Neural crest cell (in vitro differentiated cells): Measurements from ENCODE around the gene SPECC1. TPM values are rescaled to one million over a fixed set of nuclear protein-coding genes. Genes with fewer than 3 reads are reported as not detected.

ENCODE experiments used
- DNase-seq: peaks from one replicate; pipeline ENCODE4 v3.0.0; 2021; ENCODE audit warnings: low read depth, mixed read lengths, low spot score
- H3K27ac Mint-ChIP-seq: one replicate; pipeline ENCODE4 v1.8.0; 2021; ENCODE audit warnings: mild to moderate bottlenecking, mixed read lengths; ENCODE audit not compliant: unreplicated experiment
- H3K27me3 Mint-ChIP-seq: 2 replicates; pipeline ENCODE4 v1.8.0; 2021; ENCODE audit warnings: low read depth, mild to moderate bottlenecking, mixed read lengths
- H3K36me3 Mint-ChIP-seq: 2 replicates; pipeline ENCODE4 v1.8.0; 2021; ENCODE audit warnings: low read depth, mild to moderate bottlenecking, mixed read lengths
- H3K4me1 Mint-ChIP-seq: 2 replicates; pipeline ENCODE4 v1.8.0; 2021; ENCODE audit warnings: mixed read lengths
- H3K4me3 Mint-ChIP-seq: one replicate; pipeline ENCODE4 v1.8.0; 2021; ENCODE audit warnings: mild to moderate bottlenecking, mixed read lengths
- H3K9me3 Mint-ChIP-seq: 2 replicates; pipeline ENCODE4 v1.8.0; 2021; ENCODE audit warnings: mixed read lengths
- CTCF ChIP-seq: fragments of 200-600 bp; sonication (generic); conservative IDR thresholded peaks from 2 replicates; pipeline ENCODE4 v1.5.0; 2021; ENCODE audit warnings: antibody characterized with exemption, mild to moderate bottlenecking
- total RNA-seq: library from RNA; stranded (reverse); gene quantifications from 2 replicates; pipeline ENCODE4 v1.2.1, GENCODE V29; 2021

The SPECC1 gene
- total RNA-seq, 1 donor from 2014 or later: 71.0 TPM

GRCh38 chr17:20053361-20053964 lies 44.3 kb downstream of the SPECC1 start:
- H3K36me3 Mint-ChIP-seq: no peaks in the 10 kb centered on the region
- DNase-seq: no peak
- H3K27ac Mint-ChIP-seq: no peak overlapping the region
- no peak for TF ChIP-seq CTCF
- H3K4me3 Mint-ChIP-seq: no peak overlapping the region
- H3K27me3 Mint-ChIP-seq: no peaks in the 10 kb centered on the region
- H3K9me3 Mint-ChIP-seq: no peaks in the 10 kb centered on the region
- no peaks in the 10 kb centered on the region for H3K4me1 Mint-ChIP-seq

GRCh38 chr17:20059728-20060188 lies 50.6 kb downstream of the SPECC1 start:
- no peaks in the 10 kb centered on the region for H3K9me3 Mint-ChIP-seq
- no peak for DNase-seq
- no peak overlapping the region for H3K4me3 Mint-ChIP-seq
- H3K4me1 Mint-ChIP-seq: peaks cover 16% of the 10 kb centered on the region
- no peak for TF ChIP-seq CTCF
- H3K27me3 Mint-ChIP-seq: no peaks in the 10 kb centered on the region
- no peak overlapping the region for H3K27ac Mint-ChIP-seq
- no peaks in the 10 kb centered on the region for H3K36me3 Mint-ChIP-seq

- Mint-ChIP-seq H3K4me1 (peaks cover 16% of the 10 kb centered on the region), H3K9me3 (no peaks in the 10 kb centered on the region), H3K36me3 (no peaks in the 10 kb centered on the region)
Measured at GRCh38 chr17:20063665-20064648, 54.8 kb downstream of the SPECC1 start.

GRCh38 chr17:20066253-20066652 lies 57.1 kb downstream of the SPECC1 start:
- Mint-ChIP-seq H3K36me3 (no peaks in the 10 kb centered on the region), H3K27ac (no peak overlapping the region), H3K9me3 (no peaks in the 10 kb centered on the region), H3K4me3 (no peak overlapping the region), H3K4me1 (peaks cover 16% of the 10 kb centered on the region), H3K27me3 (peaks cover 2% of the 10 kb centered on the region)
- DNase-seq: no peak
- no peak for TF ChIP-seq CTCF

More at GRCh38 chr17:20063665-20064648, 54.8 kb downstream of the SPECC1 start:
- DNase-seq: no peak
- H3K27ac Mint-ChIP-seq: no peak overlapping the region
- no peak for TF ChIP-seq CTCF
- H3K4me3 Mint-ChIP-seq: no peak overlapping the region
- no peaks in the 10 kb centered on the region for H3K27me3 Mint-ChIP-seq

GRCh38 chr17:20067711-20068110 lies 58.6 kb downstream of the SPECC1 start:
- Mint-ChIP-seq H3K4me1 (peaks cover 16% of the 10 kb centered on the region), H3K27ac (no peak overlapping the region), H3K9me3 (no peaks in the 10 kb centered on the region), H3K36me3 (no peaks in the 10 kb centered on the region), H3K27me3 (peaks cover 2% of the 10 kb centered on the region), H3K4me3 (no peak overlapping the region)
- no peak for TF ChIP-seq CTCF
- DNase-seq: no peak
